IPS-18a (cell line): ENCODE measurements around the gene NTF4.
"Not testable (repeated sequence)": the region's sequence is repeated elsewhere in the genome, so short reads cannot be mapped to it uniquely, and the experiment has no call there.

Experiments
- H3K27ac ChIP-seq: one replicate; pipeline ENCODE4 v1.5.1; 2013; ENCODE audit warnings: low read length
- H3K27me3 ChIP-seq: one replicate; pipeline ENCODE4 v1.6.1; 2013; ENCODE audit warnings: mild to moderate bottlenecking, low read length; ENCODE audit not compliant: control insufficient read depth, insufficient read depth
- H3K36me3 ChIP-seq: one replicate; pipeline ENCODE4 v1.6.1; 2013; ENCODE audit warnings: low read depth, low read length; ENCODE audit not compliant: control insufficient read depth
- H3K4me1 ChIP-seq: one replicate; pipeline ENCODE4 v1.6.1; 2013; ENCODE audit warnings: low read depth, low read length; ENCODE audit not compliant: control insufficient read depth
- H3K4me3 ChIP-seq: one replicate; pipeline ENCODE4 v1.5.1; 2013; ENCODE audit warnings: low read length
- H3K9ac ChIP-seq: one replicate; pipeline ENCODE4 v1.6.1; 2013; ENCODE audit warnings: mild to moderate bottlenecking, low read length, moderate library complexity
- H3K9me3 ChIP-seq: one replicate; pipeline ENCODE4 v1.6.1; 2013; ENCODE audit warnings: low read depth, low read length; ENCODE audit not compliant: control insufficient read depth

Gene NTF4

DNA sequence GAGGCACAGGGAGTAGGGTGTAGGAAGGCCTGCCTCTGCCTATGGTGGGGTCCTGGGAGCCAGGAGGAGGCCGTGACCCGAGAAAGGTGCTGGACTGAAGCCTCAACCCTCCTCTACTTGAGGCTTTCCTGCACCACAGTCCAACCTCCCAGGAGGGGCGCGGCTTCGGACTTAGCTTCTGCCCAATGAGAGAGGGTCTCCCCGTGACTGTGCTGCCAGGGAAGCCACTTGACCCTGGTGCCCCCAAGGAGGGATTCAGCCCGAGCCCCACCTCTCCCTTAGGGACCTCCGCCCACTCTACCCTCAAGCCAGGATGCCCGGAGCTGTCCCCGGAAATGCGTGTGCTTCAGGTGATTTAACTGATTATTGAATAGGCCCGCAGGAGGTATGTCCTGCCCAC, 15.6 kb downstream of the NTF4 start, which contains the start of gene CGB8:
Gene CGB8 (minus strand): TSS at position 101 of the 400 bp plus-strand sequence. CDS start 372 bp downstream, outside the sequence.
- H3K9me3 ChIP-seq = not testable (repeated sequence)

DNA sequence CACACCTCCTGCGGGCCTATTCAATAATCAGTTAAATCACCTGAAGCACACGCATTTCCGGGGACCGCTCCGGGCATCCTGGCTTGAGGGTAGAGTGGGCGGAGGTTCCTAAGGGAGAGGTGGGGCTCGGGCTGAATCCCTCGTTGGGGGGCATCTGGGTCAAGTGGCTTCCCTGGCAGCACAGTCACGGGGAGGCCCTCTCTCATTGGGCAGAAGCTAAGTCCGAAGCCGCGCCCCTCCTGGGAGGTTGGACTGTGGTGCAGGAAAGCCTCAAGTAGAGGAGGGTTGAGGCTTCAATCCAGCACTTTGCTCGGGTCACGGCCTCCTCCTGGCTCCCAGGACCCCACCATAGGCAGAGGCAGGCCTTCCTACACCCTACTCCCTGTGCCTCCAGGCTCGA, 21.1 kb downstream of the NTF4 start, which contains the start of gene CGB5:
Gene CGB5 (plus strand): TSS at position 301 of the 400 bp plus-strand sequence. CDS start 362 bp downstream, outside the sequence.
- H3K4me1 ChIP-seq, H3K27me3 ChIP-seq, H3K4me3 ChIP-seq, H3K27ac ChIP-seq, H3K9ac ChIP-seq, H3K9me3 ChIP-seq, H3K36me3 ChIP-seq: not testable (repeated sequence)

More for the DNA sequence above, 15.6 kb downstream of the NTF4 start, which contains the start of gene CGB8:
- H3K27me3 ChIP-seq, H3K4me1 ChIP-seq, H3K27ac ChIP-seq, H3K9ac ChIP-seq, H3K36me3 ChIP-seq, H3K4me3 ChIP-seq: not testable (repeated sequence)

DNA sequence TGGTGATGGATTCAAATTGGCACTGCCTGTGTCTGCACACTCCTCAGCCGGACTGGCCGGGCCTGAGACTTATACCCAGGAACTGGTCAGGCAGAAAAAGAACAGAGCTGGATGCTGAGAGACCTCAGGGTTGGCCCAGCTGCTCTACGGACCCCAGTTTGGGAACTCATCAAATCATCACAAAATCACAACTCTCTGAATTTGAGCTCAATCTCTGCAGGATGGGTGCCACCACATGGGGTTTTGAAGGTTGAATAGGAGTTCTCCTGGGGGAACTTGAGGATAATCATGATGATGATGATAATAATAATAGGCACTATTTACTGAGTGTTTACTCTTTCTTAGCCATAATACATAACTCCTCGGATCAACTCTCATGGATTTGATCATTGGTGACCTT, 22.0 kb downstream of the NTF4 start:
- not testable (repeated sequence) for H3K4me3 ChIP-seq, H3K4me1 ChIP-seq, H3K9me3 ChIP-seq, H3K9ac ChIP-seq, H3K27me3 ChIP-seq, H3K36me3 ChIP-seq, H3K27ac ChIP-seq

DNA sequence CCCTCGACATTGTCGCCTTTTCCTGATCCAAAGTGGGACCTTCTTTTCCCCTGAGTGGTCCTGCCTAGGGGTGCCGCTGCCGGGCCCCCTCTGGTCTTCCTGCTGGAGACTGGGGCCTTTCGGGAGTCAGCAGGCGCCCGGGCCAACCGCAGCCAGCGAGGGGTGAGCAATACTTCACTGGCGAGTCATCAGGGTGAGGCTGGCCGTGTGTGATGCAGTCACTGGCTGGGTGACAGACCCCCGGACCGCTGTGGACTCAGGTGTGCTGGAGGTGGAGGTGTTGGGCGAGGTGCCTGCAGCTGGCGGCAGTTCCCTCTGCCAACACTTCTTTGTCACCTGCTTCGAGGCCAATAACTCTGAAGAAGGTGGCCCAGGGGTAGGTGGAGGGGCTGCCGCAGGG, 22.4 kb downstream of the NTF4 start:
- H3K4me1 ChIP-seq = no peaks in the 10 kb centered on the region
- no peak overlapping the region for H3K27ac ChIP-seq
- no peak overlapping the region for H3K9ac ChIP-seq

DNA sequence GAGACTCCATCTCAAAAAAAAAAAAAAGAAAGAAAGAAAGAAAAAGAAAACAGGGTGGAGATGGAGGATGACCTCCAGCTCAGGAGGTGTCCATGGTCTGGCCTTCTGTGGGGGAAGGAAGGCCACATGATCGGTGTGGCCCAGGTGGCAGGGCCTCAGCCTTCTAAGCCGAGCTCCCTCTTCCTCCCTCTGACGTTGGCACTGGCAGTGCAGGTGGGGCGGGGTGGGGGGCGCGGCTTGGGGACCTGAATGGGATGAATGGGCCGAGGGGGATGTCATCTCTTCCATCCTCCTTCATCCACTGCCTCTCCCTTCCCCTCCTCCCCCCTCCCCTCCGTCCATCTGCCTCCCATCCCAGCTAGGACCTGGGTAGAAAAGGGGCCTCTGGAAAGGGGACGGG, 24.9 kb downstream of the NTF4 start:
- H3K4me3 ChIP-seq, H3K4me1 ChIP-seq, H3K36me3 ChIP-seq, H3K27me3 ChIP-seq, H3K9ac ChIP-seq, H3K9me3 ChIP-seq, H3K27ac ChIP-seq: not testable (repeated sequence)

More for the DNA sequence above, 22.4 kb downstream of the NTF4 start:
- Histone ChIP-seq H3K27me3 (no peaks in the 10 kb centered on the region), H3K36me3 (no peaks in the 10 kb centered on the region), H3K9me3 (no peaks in the 10 kb centered on the region), H3K4me3 (no peak overlapping the region)

DNA sequence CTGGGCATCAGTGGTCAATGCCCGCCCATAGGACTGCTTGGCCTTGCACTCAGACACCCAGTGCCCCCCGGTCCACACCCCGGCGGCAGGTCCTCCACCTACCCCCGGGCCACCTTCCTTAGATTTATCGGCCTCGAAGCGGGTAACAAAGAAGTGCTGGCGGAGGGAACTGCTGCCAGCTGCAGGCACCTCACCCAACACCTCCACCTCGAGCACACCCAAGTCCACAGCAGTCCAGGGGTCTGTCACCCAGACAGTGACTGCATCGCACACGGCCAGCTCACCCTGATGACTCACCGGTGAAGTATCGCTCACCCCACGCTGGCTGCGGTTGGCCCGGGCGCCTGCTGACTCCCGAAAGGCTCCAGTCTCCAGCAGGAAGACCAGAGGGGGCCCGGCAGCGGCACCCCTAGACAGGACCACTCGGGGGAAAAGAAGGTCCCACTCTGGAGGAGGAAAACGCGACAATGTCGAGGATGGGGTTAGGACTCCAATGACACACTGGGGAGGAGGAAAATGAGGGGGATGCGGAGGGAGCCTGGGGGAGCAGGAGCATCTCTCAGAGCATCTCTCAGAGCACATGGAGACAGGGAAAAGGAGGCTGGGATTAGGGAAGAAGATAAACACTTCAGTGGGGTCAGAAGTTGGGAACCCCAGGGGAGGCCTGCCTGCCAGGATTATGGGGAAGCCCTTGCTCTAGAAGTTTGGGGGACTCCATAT, 25.9 kb downstream of the NTF4 start:
- H3K9ac ChIP-seq, H3K4me1 ChIP-seq, H3K27me3 ChIP-seq, H3K27ac ChIP-seq, H3K9me3 ChIP-seq, H3K4me3 ChIP-seq, H3K36me3 ChIP-seq: not testable (repeated sequence)

DNA sequence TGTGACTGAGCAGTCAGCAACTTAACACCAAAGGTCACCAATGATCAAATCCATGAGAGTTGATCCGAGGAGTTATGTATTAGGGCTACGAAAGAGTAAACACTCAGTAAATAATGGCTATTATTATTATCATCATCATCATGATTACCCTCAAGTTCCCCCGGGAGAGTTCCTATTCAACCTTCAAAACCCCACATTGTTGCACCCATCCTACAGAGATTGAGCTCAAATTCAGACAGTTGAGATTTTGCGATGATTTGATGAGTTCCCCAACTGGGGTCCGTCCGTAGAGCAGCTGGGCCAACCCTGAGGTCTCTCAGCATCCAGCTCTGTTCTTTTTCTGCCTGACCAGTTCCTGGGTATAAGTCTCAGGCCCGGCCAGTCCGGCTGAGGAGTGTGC, 26.5 kb downstream of the NTF4 start:
- H3K36me3 ChIP-seq, H3K9me3 ChIP-seq, H3K4me1 ChIP-seq, H3K27me3 ChIP-seq, H3K9ac ChIP-seq, H3K27ac ChIP-seq, H3K4me3 ChIP-seq: not testable (repeated sequence)

DNA sequence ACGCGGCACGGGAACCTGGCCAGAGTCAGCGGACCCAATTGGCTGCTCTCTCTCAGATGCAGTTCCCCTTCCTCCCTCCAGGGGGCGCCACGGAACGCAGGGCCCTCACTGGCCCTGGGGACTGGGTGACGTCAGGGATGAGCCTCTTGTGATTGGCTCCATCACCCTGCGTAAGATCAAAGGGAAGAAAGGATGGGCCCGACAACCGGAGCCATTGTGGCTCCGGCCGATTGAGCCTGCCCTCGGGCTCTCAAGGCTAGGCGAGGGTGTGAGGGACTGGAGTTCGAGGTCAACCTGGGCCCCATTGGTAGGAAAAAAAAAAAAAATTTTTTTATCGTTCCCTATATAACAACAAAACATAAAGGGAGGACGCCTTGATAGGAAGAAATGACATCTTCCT, 27.8 kb downstream of the NTF4 start, which contains the start of gene CGB1:
Gene CGB1 (minus strand): TSS at position 81 of the 400 bp plus-strand sequence. CDS start 184 bp downstream, outside the sequence.
- not testable (repeated sequence) for H3K9ac ChIP-seq, H3K27me3 ChIP-seq, H3K36me3 ChIP-seq, H3K27ac ChIP-seq, H3K9me3 ChIP-seq, H3K4me1 ChIP-seq, H3K4me3 ChIP-seq

DNA sequence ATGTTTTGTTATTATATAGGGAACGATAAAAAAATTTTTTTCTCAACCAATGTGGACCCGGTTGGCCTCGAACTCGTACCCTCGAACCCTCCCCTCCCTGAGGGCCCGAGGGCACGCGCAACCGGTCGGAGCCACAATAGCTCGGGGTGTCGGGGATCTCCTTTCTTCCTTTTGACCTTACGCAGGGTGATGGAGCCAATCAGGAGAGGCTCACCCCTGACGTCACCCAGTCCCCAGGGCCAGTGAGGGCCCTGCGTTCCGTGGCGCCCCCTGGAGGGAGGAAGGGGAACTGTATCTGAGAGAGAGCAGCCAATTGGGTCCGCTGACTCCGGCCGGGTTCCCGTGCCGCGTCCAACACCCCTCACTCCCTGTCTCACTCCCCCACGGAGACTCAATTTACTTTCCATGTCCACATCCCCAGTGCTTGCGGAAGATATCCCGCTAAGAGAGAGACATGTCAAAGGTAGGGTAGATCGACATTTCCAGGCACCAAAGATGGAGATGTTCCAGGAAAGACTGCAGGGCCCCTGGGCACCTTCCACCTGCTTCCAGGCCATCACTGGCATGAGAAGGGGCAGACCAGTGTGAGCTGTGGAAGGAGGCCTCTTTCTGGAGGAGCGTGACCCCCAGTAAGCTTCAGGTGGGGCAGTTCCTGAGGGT, 32.8 kb downstream of the NTF4 start, which contains the start of gene CGB2:
Gene CGB2 (plus strand): TSS at position 249 of the 660 bp plus-strand sequence. CDS start 206 bp downstream, at position 455.
- not testable (repeated sequence) for H3K9ac ChIP-seq, H3K9me3 ChIP-seq, H3K27me3 ChIP-seq, H3K4me1 ChIP-seq, H3K27ac ChIP-seq, H3K4me3 ChIP-seq, H3K36me3 ChIP-seq

DNA sequence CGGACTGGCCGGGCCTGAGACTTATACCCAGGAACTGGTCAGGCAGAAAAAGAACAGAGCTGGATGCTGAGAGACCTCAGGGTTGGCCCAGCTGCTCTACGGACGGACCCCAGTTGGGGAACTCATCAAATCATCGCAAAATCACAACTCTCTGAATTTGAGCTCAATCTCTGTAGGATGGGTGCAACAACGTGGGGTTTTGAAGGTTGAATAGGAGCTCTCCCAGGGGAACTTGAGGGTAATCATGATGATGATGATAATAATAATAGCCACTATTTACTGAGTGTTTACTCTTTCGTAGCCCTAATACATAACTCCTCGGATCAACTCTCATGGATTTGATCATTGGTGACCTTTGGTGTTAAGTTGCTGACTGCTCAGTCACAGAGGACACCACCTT, 34.3 kb downstream of the NTF4 start:
- H3K27me3 ChIP-seq, H3K27ac ChIP-seq, H3K4me3 ChIP-seq, H3K9me3 ChIP-seq, H3K4me1 ChIP-seq, H3K9ac ChIP-seq, H3K36me3 ChIP-seq: not testable (repeated sequence)

DNA sequence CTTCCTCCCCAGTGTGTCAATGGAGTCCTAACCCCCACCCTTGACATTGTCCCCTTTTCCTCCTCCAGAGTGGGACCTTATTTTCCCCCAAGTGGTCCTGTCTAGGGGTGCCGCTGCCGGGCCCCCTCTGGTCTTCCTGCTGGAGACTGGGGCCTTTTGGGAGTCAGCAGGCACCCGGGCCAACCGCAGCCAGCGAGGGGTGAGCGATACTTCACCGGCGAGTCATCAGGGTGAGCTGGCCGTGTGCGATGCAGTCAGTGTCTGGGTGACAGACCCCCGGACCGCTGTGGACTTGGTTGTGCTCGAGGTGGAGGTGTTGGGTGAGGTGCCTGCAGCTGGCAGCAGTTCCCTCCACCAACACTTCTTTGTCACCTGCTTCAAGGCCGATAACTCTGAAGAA, 34.9 kb downstream of the NTF4 start:
- not testable (repeated sequence) for H3K9ac ChIP-seq, H3K9me3 ChIP-seq, H3K27me3 ChIP-seq, H3K36me3 ChIP-seq, H3K27ac ChIP-seq, H3K4me3 ChIP-seq, H3K4me1 ChIP-seq

DNA sequence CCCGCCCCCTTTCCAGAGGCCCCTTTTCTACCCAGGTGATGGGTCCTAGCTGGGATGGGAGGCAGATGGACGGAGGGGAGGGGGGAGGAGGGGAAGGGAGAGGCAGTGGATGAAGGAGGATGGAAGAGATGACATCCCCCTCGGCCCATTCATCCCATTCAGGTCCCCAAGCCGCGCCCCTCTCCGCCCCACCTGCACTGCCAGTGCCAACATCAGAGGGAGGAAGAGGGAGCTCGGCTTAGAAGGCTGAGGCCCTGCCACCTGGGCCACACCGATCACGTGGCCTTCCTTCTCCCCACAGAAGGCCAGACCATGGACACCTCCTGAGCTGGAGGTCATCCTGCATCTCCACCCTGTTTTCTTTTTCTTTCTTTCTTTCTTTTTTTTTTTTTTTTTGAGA, 35.9 kb downstream of the NTF4 start:
- H3K4me3 ChIP-seq, H3K9ac ChIP-seq, H3K36me3 ChIP-seq, H3K27me3 ChIP-seq, H3K27ac ChIP-seq, H3K9me3 ChIP-seq, H3K4me1 ChIP-seq: not testable (repeated sequence)
